IPS DF 19.7 (cell line): ENCODE measurements around the gene NUMBL.
"Not testable (repeated sequence)": the region's sequence is repeated elsewhere in the genome, so short reads cannot be mapped to it uniquely, and the experiment has no call there.

Experiments
- DNase-seq: peaks from one replicate; pipeline ENCODE4 v3.0.0-alpha.2; 2013; ENCODE audit warnings: low read depth, low spot score

Gene NUMBL

DNA sequence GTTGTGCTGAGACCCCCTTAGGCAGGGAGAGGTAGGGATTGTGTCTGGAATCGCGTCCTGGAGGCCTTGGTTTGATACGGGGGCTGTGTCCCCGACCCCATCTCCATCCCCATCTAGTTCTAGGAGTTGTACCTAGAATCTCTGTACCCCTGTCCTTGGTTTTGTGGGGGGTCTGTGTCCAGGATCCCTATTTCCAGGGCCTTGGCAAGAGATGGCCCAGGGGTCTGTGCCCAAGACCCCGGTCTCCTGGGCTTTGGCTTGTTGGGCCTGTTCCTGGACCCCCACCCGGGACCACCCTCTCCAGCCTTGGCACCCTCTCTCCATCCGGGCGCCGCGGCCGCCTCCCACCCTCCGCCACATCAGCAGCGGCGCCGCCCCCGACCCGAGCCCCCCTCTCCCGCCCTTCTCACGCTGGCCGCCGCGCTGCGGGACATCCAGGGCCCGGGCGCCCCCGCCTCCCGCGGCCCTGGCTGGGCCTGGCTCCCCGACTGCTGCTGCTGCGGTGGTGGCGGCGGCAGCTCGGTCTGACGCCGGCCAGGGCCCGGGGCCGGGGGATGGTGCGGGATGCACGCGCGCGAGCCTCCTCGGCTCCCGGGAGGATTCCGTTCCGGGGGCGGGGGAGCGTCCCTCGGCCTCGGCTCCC lies at the start of gene NUMBL:
Gene NUMBL (minus strand): TSS at position 602 of the 643 bp plus-strand sequence. CDS start 168 bp downstream, at position 434.
- DNase-seq, result no peak

GRCh38 chr19:40739030-40739839 lies 48.8 kb upstream of the NUMBL start:
- DNase-seq, result no peak

- no peak for DNase-seq
These were observed 46.7 kb upstream of the NUMBL start for GRCh38 chr19:40737102-40737644.

DNA sequence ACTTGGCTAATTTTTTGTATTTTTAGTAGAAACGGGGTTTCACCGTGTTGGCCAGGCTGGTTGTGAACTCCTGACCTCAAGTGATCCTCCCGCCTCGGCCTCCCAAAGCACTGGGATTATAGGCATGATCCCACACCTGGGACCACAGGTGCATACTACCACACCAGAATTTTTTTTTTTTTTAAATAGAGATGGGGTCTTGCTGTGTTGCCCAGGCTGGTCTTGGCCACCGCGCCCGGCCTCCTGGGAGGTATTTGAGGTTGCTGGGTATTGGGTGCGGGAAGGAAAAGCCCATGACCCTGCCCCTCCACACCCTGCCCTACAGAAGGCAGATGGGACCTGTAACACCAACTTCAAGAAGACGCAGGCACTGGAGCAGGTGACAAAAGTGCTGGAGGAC lies 46.2 kb upstream of the NUMBL start:
- no peak for DNase-seq

DNA sequence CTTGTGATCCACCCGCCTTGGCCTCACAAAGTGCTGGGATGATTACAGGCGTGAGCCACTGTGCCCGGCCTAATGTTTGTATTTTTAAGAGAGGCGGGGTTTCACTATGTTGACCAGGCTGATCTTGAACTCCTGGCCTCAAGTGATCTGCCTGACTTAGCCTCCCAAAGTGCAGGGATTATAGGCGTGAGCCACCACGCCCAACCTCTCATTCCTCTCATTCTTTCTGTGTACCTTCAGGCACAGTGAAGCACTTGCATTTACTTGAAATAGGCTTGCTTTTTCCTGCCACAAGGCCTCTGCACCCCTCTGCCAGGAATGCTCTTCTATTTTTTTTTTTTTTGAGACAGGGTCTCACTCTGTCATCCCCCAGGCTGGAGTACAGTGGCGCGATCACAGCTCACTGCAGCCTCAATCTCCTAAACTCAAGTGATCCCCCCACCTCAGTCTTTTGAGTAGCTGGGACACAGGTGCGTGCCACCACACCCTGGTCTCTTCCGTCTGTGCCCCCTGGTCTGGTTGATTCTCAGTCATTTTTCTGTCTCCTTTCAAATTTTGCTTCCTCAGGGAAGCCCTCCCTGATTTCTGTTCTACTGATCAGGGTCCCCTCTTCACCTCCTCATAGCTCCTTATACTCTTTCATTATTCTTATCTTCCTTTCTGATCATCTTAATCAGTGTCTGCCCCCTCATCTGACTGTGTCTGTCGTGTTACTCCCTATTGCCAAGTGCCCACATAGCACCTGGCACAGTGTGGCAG lies 44.7 kb upstream of the NUMBL start:
- DNase-seq, result no peak

DNA sequence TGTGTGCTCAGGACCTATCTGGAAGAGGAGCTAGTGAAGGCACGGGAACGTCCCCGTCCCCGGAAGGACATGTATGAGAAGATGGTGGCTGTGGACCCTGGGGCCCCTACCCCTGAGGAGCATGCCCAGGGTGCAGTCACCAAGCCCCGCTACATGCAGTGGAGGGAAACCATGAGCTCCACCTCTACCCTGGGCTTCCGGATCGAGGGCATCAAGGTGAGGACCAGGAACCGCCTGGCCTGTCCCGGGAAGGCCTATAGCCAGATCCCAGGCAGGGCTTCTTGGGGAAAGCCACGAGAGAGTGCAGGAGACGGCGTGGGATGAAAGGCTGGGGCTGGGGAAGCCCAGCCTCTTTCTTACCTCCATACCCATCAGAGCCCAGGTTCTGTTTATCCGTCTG lies 42.7 kb upstream of the NUMBL start:
- no peak for DNase-seq

DNA sequence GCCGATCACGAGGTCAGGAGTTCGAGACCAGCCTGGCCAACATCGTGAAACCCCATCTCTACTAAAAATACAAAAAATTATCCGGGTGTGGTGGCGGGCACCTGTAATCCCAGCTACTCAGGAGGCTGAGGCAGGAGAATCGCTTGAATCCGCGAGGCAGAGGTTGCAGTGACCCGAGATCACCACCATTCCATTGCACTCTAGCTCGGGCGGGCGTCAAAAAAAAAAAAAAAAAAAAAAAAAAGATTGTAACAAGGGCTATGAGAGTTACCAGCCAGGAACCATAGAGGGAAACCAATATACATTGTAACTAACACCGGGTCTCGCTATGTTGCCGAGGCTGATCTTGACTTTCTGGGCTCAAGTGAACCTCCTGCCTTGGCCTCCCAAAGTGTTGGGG lies 41.9 kb upstream of the NUMBL start:
- DNase-seq, result not testable (repeated sequence)

DNA sequence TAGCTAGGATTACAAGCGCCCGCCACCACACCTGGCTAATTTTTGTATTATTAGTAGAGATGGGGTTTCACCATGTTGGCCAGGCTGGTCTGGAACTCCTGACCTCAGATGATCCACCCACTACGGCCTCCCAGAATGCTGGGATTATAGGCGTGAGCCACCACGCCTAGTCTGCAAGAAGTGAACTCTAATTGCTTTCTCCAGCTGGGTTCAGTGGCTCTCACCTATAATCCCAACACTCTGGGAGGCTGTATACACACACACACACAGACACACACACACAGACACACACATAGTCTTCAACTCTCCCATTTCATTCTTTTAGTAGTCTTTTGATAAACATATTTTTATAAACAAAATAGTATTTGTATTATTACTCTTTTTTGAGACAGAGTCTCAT lies 39.6 kb upstream of the NUMBL start:
- DNase-seq, result not testable (repeated sequence)

DNA sequence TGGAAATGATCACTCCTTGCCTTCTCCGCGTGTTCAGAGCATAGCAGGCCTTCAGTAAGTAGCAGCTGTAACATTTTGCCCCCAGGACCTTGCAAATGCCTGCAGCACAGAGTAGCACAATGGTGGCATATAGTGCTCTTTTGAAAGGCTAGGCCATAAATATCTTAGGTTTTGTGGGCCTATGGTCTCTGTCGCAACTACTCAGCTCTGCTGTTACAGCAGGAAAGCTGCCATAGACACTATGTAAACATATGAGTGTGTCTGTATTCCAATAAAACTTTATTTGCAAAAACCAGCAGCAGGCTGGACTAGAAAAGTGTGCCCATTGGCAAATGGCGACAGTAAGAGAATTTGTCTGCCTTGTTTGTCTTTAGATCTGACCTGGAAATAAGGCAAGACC lies 35.8 kb upstream of the NUMBL start:
- no peak for DNase-seq

- no peak for DNase-seq
These were observed 34.4 kb upstream of the NUMBL start for GRCh38 chr19:40724855-40725254.

DNA sequence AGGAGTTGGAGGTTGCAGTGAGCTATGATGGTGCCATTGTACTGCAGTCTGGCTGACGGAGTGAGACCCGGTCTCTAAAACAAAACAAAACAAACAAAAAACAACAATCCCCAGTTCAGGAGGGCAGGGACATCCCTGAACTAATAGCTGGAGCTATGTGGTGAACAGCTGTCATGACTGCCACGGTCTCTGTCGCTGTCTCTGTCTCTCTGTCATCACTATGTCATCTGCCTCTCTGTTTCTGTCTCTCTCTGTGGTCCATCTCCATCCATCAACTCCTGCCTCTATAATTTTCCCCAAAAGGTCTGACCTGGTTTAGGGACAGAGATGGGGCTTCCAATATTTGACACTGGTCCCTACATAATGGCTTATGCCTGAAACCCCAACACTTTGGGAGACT lies 33.9 kb upstream of the NUMBL start:
- no peak for DNase-seq

GRCh38 chr19:40723661-40724254 lies 33.3 kb upstream of the NUMBL start:
- no peak for DNase-seq

DNA sequence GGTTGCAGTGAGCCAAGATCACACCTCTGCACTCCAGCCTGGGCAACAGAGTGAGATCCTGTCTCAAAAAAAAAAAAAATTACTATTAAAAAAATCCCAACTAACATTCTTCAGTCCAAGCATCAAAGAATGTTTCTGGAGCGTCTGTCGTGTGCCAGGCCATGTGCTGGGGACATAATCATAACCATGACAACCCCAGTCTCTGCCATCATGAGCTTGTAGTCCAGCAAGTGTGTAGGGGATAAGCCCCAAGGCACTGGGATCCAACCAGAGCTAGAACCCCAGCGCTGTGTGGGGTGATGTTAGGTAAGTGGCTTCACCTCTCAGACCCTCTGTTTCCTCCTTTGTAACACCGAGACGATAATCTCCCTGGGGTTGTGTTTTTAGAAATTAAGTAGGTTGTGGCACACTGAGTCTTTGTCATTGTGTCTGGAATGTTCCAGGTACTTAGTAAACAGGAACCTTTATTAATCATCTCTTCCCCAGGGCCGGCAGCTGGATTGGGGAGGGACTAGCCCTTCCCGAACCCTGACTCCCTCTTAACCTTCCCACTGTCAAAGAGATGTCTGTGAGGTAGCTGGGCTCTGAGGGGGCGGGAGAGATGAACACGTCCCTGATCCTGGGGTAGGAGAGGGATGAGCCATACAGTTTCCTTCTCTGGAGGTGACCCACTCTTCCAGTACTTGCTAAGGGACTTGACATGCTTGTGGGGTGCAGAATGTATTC lies 31.6 kb upstream of the NUMBL start:
- no peak for DNase-seq

- DNase-seq, result no peak
These were observed 30.7 kb upstream of the NUMBL start for GRCh38 chr19:40721140-40721486.

GRCh38 chr19:40719414-40719894 lies 29.0 kb upstream of the NUMBL start:
- DNase-seq, result no peak

DNA sequence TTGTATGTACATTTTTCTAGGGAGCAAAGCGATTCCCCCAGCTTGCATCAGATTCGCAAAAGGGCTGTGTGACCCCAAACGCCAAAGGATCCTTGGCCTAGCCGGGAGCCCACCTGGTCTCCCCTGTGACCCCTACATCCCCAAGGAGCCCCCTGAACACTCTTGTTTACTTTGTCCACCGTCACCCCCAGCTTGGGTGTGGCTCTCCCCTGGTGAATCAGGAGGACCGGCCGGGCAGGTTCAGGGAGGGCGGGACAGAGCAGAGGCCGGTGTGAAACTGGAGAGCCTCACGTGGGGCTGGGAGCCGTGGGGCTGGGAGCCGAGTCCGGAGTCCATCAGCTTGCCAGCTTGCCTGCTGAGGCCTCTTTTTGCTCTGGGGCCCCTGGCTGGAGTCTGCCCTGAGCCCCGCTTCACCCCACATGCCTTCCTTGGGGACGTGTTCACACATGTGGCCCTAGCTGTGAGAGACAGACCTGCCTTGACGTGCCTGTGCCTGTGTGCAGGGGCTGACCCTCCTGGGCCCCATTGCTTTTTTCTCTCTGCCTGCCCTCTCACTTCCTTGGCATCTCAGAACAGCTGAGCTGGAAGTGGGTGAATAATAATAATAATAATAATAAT lies 28.4 kb upstream of the NUMBL start:
- DNase-seq, result no peak

DNA sequence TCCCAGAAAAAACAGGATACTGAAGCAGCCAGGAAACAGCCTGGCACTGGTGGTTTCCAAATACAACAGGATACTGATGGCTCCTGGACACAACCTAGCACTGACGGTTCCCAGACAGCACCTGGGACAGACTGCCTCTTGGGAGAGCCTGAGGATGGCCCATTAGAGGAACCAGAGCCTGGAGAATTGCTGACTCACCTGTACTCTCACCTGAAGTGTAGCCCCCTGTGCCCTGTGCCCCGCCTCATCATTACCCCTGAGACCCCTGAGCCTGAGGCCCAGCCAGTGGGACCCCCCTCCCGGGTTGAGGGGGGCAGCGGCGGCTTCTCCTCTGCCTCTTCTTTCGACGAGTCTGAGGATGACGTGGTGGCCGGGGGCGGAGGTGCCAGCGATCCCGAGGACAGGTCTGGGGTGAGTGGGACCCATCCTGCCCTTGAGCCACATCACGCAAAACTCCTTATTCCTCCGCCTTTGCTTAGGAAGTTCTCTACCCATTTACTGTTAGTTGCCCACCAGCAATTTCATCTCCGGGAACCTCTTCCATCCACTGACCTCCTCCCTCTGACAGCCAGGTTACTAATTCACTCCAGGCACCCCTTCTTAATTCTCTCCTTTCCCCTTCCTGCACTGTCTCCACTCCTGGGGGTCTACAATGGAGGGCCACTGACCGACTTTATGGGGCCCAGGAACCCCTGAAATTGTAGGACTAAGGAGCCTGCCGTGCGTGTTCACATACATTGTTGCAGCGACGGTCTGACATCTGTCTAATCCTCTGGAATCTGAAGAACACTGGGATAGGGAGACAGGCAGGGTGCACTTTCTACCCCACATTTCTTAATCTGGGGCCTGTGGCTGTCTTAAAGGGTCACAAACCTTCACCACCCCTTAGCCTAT lies 27.7 kb upstream of the NUMBL start:
- no peak for DNase-seq

- no peak for DNase-seq
These were observed 27.0 kb upstream of the NUMBL start for GRCh38 chr19:40717325-40717879.
